ENCODE data around the gene DOK6. TPM values are rescaled to one million over a fixed set of nuclear protein-coding genes. Genes with fewer than 3 reads are reported as not detected.

The DOK6 gene
- total and polyA plus RNA-seq, 8 donors, result 0.15 to 1.3 (median 0.33) TPM

GRCh38 chr18:69444221-69444620 lies 43.5 kb downstream of the DOK6 start:
- 69 to 83% methylated on average over 4 of the region's 4 CpGs for WGBS, 2 donors
- H3K4me3 ChIP-seq, result no peak overlapping the region
- no peak for DNase-seq
- H3K36me3 ChIP-seq, result no peaks in the 10 kb centered on the region
- FAIRE-seq, result no peak
- no peak for ATAC-seq
- intact Hi-C loops (cut with DNase I), result no loop called here
- no peak for TF ChIP-seq CTCF (IDR thresholded peaks at IDR 0.05)
- H3K4me1 ChIP-seq, result no peaks in the 10 kb centered on the region
- H3K27me3 ChIP-seq, result no peaks in the 10 kb centered on the region
- no peak overlapping the region for H3K27ac ChIP-seq
- no peaks in the 10 kb centered on the region for H3K9me3 ChIP-seq

- Histone ChIP-seq H3K27ac (no peak overlapping the region), H3K27me3 (no peaks in the 10 kb centered on the region), H3K9me3 (no peaks in the 10 kb centered on the region), H3K4me3 (no peak overlapping the region), H3K4me1 (no peaks in the 10 kb centered on the region), H3K36me3 (no peaks in the 10 kb centered on the region)
- TF ChIP-seq CTCF (IDR thresholded peaks at IDR 0.05), result no peak
- WGBS, 2 donors, result 70 to 91% methylated on average over 1 of the region's 1 CpG
- ATAC-seq, result no peak
- intact Hi-C loops (cut with DNase I), result no loop called here
- no peak for DNase-seq
- no peak for FAIRE-seq
Measured at GRCh38 chr18:69447886-69448285, 47.2 kb downstream of the DOK6 start.

DNA sequence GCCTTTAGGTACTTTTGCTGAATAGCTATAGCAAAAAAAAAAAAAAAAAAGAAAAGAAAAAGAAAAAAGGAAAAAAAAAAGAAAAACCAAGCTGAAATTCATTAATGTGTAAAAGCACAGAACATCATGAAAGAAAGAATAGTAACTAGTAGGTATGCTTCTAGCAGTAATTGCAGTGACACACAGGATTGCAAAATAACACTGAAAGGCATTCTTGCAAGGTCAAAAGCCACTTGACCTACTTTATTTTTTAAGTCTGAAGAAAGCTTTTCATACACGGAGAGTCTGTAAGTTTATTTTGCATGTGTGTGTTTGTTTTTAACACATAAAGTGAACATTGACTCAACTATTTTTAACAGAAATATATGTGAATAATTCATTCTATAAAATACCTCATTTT lies 54.4 kb downstream of the DOK6 start:
- no peaks in the 10 kb centered on the region for H3K27me3 ChIP-seq
- no peaks in the 10 kb centered on the region for H3K36me3 ChIP-seq
- ATAC-seq (no peak), DNase-seq (no peak), FAIRE-seq (no peak)
- no peaks in the 10 kb centered on the region for H3K9me3 ChIP-seq
- TF ChIP-seq CTCF (IDR thresholded peaks at IDR 0.05), result no peak
- no peaks in the 10 kb centered on the region for H3K4me1 ChIP-seq
- no peak overlapping the region for H3K4me3 ChIP-seq
- no peak overlapping the region for H3K27ac ChIP-seq
- 40 to 51% methylated on average over 1 of the region's 1 CpG for WGBS, 2 donors
- intact Hi-C loops (cut with DNase I), result no loop called here

- Histone ChIP-seq H3K4me3 (no peak overlapping the region), H3K36me3 (no peaks in the 10 kb centered on the region), H3K27ac (no peak overlapping the region), H3K27me3 (no peaks in the 10 kb centered on the region), H3K4me1 (no peaks in the 10 kb centered on the region), H3K9me3 (no peaks in the 10 kb centered on the region)
- peak in 2 of 6 donors; percentile 19 to 50 for DNase-seq
- no peak for ATAC-seq
- no peak for FAIRE-seq
- WGBS, 2 donors, result 73 to 74% methylated on average over 27 of the region's 27 CpGs
- intact Hi-C loops (cut with DNase I), result no loop called here
- no peak for TF ChIP-seq CTCF (IDR thresholded peaks at IDR 0.05)
Measured at GRCh38 chr18:69469444-69469919, 68.8 kb downstream of the DOK6 start.

GRCh38 chr18:69480460-69480859 lies 79.8 kb downstream of the DOK6 start:
- H3K4me3 ChIP-seq, result no peak overlapping the region
- H3K9me3 ChIP-seq, result no peaks in the 10 kb centered on the region
- ATAC-seq, result no peak
- no peak for DNase-seq
- FAIRE-seq, result no peak
- no peaks in the 10 kb centered on the region for H3K27me3 ChIP-seq
- no peaks in the 10 kb centered on the region for H3K36me3 ChIP-seq
- intact Hi-C loops (cut with DNase I), result no loop called here
- no peaks in the 10 kb centered on the region for H3K4me1 ChIP-seq
- no peak overlapping the region for H3K27ac ChIP-seq
- 57 to 69% methylated on average over 5 of the region's 5 CpGs for WGBS, 2 donors
- no peak for TF ChIP-seq CTCF (IDR thresholded peaks at IDR 0.05)
